MM.1S (cell line): ENCODE results near the gene BRD3OS.

Experiments
- DNase-seq: peaks from one replicate; pipeline ENCODE4 v3.0.0-alpha.2; 2015
- H2AFZ ChIP-seq: fragments of 300-600 bp; sonication (generic); 2 replicates; pipeline ENCODE4 v1.6.0; 2016; ENCODE audit warnings: antibody characterized with exemption, low read length
- H3F3A ChIP-seq: fragments of 300-600 bp; sonication (generic); 2 replicates; pipeline ENCODE4 v1.6.1; 2016; ENCODE audit warnings: mild to moderate bottlenecking, antibody characterized with exemption, low read length, moderate library complexity, mixed read lengths; ENCODE audit not compliant: insufficient read depth
- H3K27ac ChIP-seq: fragments of 300-600 bp; sonication (generic); 2 replicates; pipeline ENCODE4 v1.5.1; 2016; ENCODE audit warnings: mild to moderate bottlenecking, low read length
- H3K27me3 ChIP-seq: fragments of 300-600 bp; sonication (generic); replicated peaks from 2 replicates; pipeline ENCODE4 v1.6.0; 2016; ENCODE audit warnings: low read length; ENCODE audit not compliant: insufficient read depth
- H3K36me3 ChIP-seq: fragments of 300-600 bp; sonication (generic); replicated peaks from 2 replicates; pipeline ENCODE4 v1.6.1; 2016; ENCODE audit warnings: mild to moderate bottlenecking, low read length, mixed read lengths; ENCODE audit not compliant: insufficient read depth
- H3K4me1 ChIP-seq: fragments of 300-600 bp; sonication (generic); 2 replicates; pipeline ENCODE4 v1.6.1; 2016; ENCODE audit warnings: low read length, mixed read lengths
- H3K4me2 ChIP-seq: fragments of 300-600 bp; sonication (generic); 2 replicates; pipeline ENCODE4 v1.6.0; 2016; ENCODE audit warnings: low read depth, low read length
- H3K4me3 ChIP-seq: fragments of 300-600 bp; sonication (generic); 2 replicates; pipeline ENCODE4 v1.5.1; 2016; ENCODE audit warnings: low read length, mixed read lengths
- H3K79me2 ChIP-seq: fragments of 300-600 bp; sonication (generic); 2 replicates; pipeline ENCODE4 v1.6.1; 2016; ENCODE audit warnings: mixed run types, low read length, mixed read lengths
- H3K9ac ChIP-seq: fragments of 300-600 bp; sonication (generic); 2 replicates; pipeline ENCODE4 v1.6.1; 2016; ENCODE audit warnings: low read length, mixed read lengths
- H3K9me2 ChIP-seq: fragments of 300-600 bp; sonication (generic); replicated peaks from 2 replicates; pipeline ENCODE4 v1.6.1; 2016; ENCODE audit warnings: mild to moderate bottlenecking, low read length, mixed read lengths; ENCODE audit not compliant: insufficient read depth
- H3K9me3 ChIP-seq: fragments of 300-600 bp; sonication (generic); replicated peaks from 2 replicates; pipeline ENCODE4 v1.6.1; 2016; ENCODE audit warnings: mild to moderate bottlenecking, low read length, mixed read lengths; ENCODE audit not compliant: insufficient read depth
- H4K20me1 ChIP-seq: fragments of 300-600 bp; sonication (generic); 2 replicates; pipeline ENCODE4 v1.6.1; 2016; ENCODE audit warnings: mild to moderate bottlenecking, low read length, moderate library complexity, mixed read lengths; ENCODE audit not compliant: insufficient read depth
- CTCF ChIP-seq: fragments of 300-600 bp; sonication (generic); IDR thresholded peaks from 2 replicates; pipeline ENCODE4 v1.5.1; 2016; ENCODE audit warnings: antibody characterized with exemption, low read length, mixed read lengths
- EZH2 ChIP-seq: fragments of 300-600 bp; sonication (generic); optimal IDR thresholded peaks from 2 replicates; pipeline ENCODE3; 2017; ENCODE audit warnings: low read depth, mild to moderate bottlenecking, antibody characterized with exemption, low read length, mixed read lengths
- EZH2phosphoT487 ChIP-seq: fragments of 300-600 bp; sonication (generic); IDR thresholded peaks from 2 replicates; pipeline ENCODE4 v1.6.1; 2018; ENCODE audit warnings: antibody characterized with exemption, low read length

Gene BRD3OS

GRCh38 chr9:133978899-133979272 is 46.4 kb upstream of the BRD3OS start:
- no peak overlapping the region for H2AFZ ChIP-seq
- H3K27me3 ChIP-seq = peaks cover 33% of the 10 kb centered on the region
- H3K79me2 ChIP-seq = no peaks in the 10 kb centered on the region
- H3K36me3 ChIP-seq = no peaks in the 10 kb centered on the region
- no peak overlapping the region for H3K4me3 ChIP-seq
- H3K9me3 ChIP-seq = no peaks in the 10 kb centered on the region
- H3F3A ChIP-seq = no peaks in the 10 kb centered on the region
- H3K9me2 ChIP-seq = no peaks in the 10 kb centered on the region
- H3K4me2 ChIP-seq = no peak overlapping the region
- TF ChIP-seq EZH2phosphoT487 = no peak
- TF ChIP-seq EZH2 = no peak
- TF ChIP-seq CTCF = no peak
- H4K20me1 ChIP-seq = no peaks in the 10 kb centered on the region
- no peak overlapping the region for H3K9ac ChIP-seq
- no peak overlapping the region for H3K27ac ChIP-seq
- H3K4me1 ChIP-seq = no peaks in the 10 kb centered on the region
- DNase-seq = no peak

GRCh38 chr9:133979273-133979920 is 45.9 kb upstream of the BRD3OS start:
- Histone ChIP-seq H3K9me2 (no peaks in the 10 kb centered on the region), H3K27me3 (peaks cover 32% of the 10 kb centered on the region), H4K20me1 (no peaks in the 10 kb centered on the region), H3F3A (no peaks in the 10 kb centered on the region), H3K4me1 (no peaks in the 10 kb centered on the region), H3K4me3 (no peak overlapping the region), H2AFZ (no peak overlapping the region), H3K4me2 (no peak overlapping the region), H3K36me3 (no peaks in the 10 kb centered on the region), H3K27ac (no peak overlapping the region), H3K9ac (no peak overlapping the region), H3K79me2 (no peaks in the 10 kb centered on the region), H3K9me3 (no peaks in the 10 kb centered on the region)
- TF ChIP-seq EZH2phosphoT487 (no peak), CTCF (no peak), EZH2 (no peak)
- DNase-seq = no peak

GRCh38 chr9:133979921-133980863 is 45.1 kb upstream of the BRD3OS start:
- H3F3A ChIP-seq = no peaks in the 10 kb centered on the region
- H4K20me1 ChIP-seq = no peaks in the 10 kb centered on the region
- no peak overlapping the region for H3K4me3 ChIP-seq
- no peaks in the 10 kb centered on the region for H3K36me3 ChIP-seq
- no peak for DNase-seq
- H3K4me2 ChIP-seq = no peak overlapping the region
- H3K79me2 ChIP-seq = no peaks in the 10 kb centered on the region
- no peak overlapping the region for H2AFZ ChIP-seq
- H3K27ac ChIP-seq = no peak overlapping the region
- H3K9me2 ChIP-seq = no peaks in the 10 kb centered on the region
- peaks cover 30% of the 10 kb centered on the region for H3K27me3 ChIP-seq
- H3K9ac ChIP-seq = no peak overlapping the region
- no peaks in the 10 kb centered on the region for H3K9me3 ChIP-seq
- TF ChIP-seq CTCF (no peak), EZH2 (no peak), EZH2phosphoT487 (no peak)
- no peaks in the 10 kb centered on the region for H3K4me1 ChIP-seq
